ENCODE data around the gene BSPRY. TPM values are rescaled to one million over a fixed set of nuclear protein-coding genes. Genes with fewer than 3 reads are reported as not detected.

Gene BSPRY
- total and polyA plus RNA-seq, 2 of the 13 experiments (the other 11 are each of a cell fraction or from before 2014, with no cell fraction given) = 0.09 to 0.26 TPM

GRCh38 chr9:113356686-113357292 lies 7.4 kb downstream of the BSPRY start:
- H3K9me3 ChIP-seq (ENCODE audit: low read length) = no peaks in the 10 kb centered on the region
- no peak overlapping the region for H3K27ac ChIP-seq (ENCODE audit: extremely low read length, insufficient read depth, low read length)
- H3K4me2 ChIP-seq (ENCODE audit: low read depth, low read length) = no peak overlapping the region
- ChIA-PET POLR2A (interaction anchor here (0.6 to 1.6 kb wide), 4 partner anchors 16 to 593 kb away, joined by 3 to 7 read pairs (median 4); partner anchors contain the start of genes C9orf43 and POLE3), CTCF (ENCODE audit: low intra/inter-chr PET ratio, low total read pairs) (interaction anchor here (1.8 kb wide), 1 partner anchor 50 kb away, joined by 7 read pairs; no protein-coding TSS in a partner anchor)
- H3K36me3 ChIP-seq (replicated peaks in 1 of 2; ENCODE audit: control insufficient read depth in 1 of 2, insufficient read depth in 2 of 2, low read length in 2 of 2) = no peaks in the 10 kb centered on the region
- FAIRE-seq = no peak
- no peak for TF ChIP-seq ZNF350 (CRISPR knock-in tag; IDR thresholded peaks at IDR 0.05; ENCODE audit: borderline replicate concordance, low read depth)
- TF ChIP-seq ZKSCAN1 (IDR thresholded peaks at IDR 0.05; ENCODE audit: low read length) = no peak
- no peak for TF ChIP-seq AGO1 (IDR thresholded peaks at IDR 0.05; ENCODE audit: low read depth, low read length, poor library complexity, severe bottlenecking)
- no peak for TF ChIP-seq ZNF746 (CRISPR knock-in tag; IDR thresholded peaks at IDR 0.05)
- TF ChIP-seq GPN1 (CRISPR knock-in tag; IDR thresholded peaks at IDR 0.05; ENCODE audit: borderline replicate concordance) = no peak
- no peak for TF ChIP-seq ZNF441 (CRISPR knock-in tag; IDR thresholded peaks at IDR 0.05; ENCODE audit: borderline replicate concordance)
- H3K79me2 ChIP-seq (ENCODE audit: insufficient read depth, low read length) = no peaks in the 10 kb centered on the region
- no TSS peak for BruUV-seq (replicated peaks)
- in situ Hi-C loops (cut with HindIII; ENCODE audit: extremely low pct_ligation_motif_present, low pct_unique_long_range_greater_than_20kb) (no loop called here), intact Hi-C loops (cut with micrococcal nuclease; ENCODE audit: unreplicated experiment) (loop anchor here (5.0 kb wide), 1 partner anchor 301 kb away; no protein-coding TSS in a partner anchor)
- H4K20me1 ChIP-seq (ENCODE audit: insufficient read depth, low read length) = no peaks in the 10 kb centered on the region
- H3K9ac ChIP-seq (ENCODE audit: insufficient read depth, low read depth, low read length) = no peak overlapping the region
- no peak for DNase-seq (ENCODE audit: low spot score)
- no peak for ATAC-seq
- no peaks in the 10 kb centered on the region; a peak in 1 of 5 replicates for H3K27me3 ChIP-seq (ENCODE audit: control insufficient read depth in 1 of 2, insufficient read depth in 2 of 2, low read length in 2 of 2)
- WGBS (ENCODE audit: low lambda C conversion rate) = 62% methylated on average over 7 of the region's 7 CpGs
- H2AFZ ChIP-seq (ENCODE audit: low read length) = no peak overlapping the region
- peaks cover 17% of the 10 kb centered on the region for H3K4me1 ChIP-seq (ENCODE audit: insufficient read depth, low read length)
- H3K4me3 ChIP-seq (replicated peaks in 1 of 3; ENCODE audit: insufficient read depth in 1 of 3, low read depth in 2 of 3, low read length in 3 of 3) = no peak overlapping the region

GRCh38 chr9:113359385-113359784 lies 10.0 kb downstream of the BSPRY start:
- H4K20me1 ChIP-seq (ENCODE audit: insufficient read depth, low read length) = no peaks in the 10 kb centered on the region
- ChIA-PET POLR2A (interaction anchor here (1.0 kb wide), 1 partner anchor 51 kb away, joined by 4 read pairs; the partner anchor contains the start of genes C9orf43 and POLE3), CTCF (ENCODE audit: low intra/inter-chr PET ratio, low total read pairs) (no interaction called here)
- H2AFZ ChIP-seq (ENCODE audit: low read length) = no peak overlapping the region
- in situ Hi-C loops (cut with HindIII; ENCODE audit: extremely low pct_ligation_motif_present, low pct_unique_long_range_greater_than_20kb) (no loop called here), intact Hi-C loops (cut with micrococcal nuclease; ENCODE audit: unreplicated experiment) (loop anchor here (5.0 kb wide), 1 partner anchor 298 kb away; no protein-coding TSS in a partner anchor)
- ATAC-seq (no peak), FAIRE-seq (no peak), DNase-seq (ENCODE audit: low spot score) (no peak)
- H3K4me2 ChIP-seq (ENCODE audit: low read depth, low read length) = no peak overlapping the region
- H3K36me3 ChIP-seq (replicated peaks in 1 of 2; ENCODE audit: control insufficient read depth in 1 of 2, insufficient read depth in 2 of 2, low read length in 2 of 2) = no peaks in the 10 kb centered on the region
- H3K4me1 ChIP-seq (ENCODE audit: insufficient read depth, low read length) = peaks cover 9% of the 10 kb centered on the region
- H3K27ac ChIP-seq (ENCODE audit: extremely low read length, insufficient read depth, low read length) = no peak overlapping the region
- peaks cover 0 to 6% of the 10 kb centered on the region in 2 experiments; a peak in 2 of 5 replicates for H3K27me3 ChIP-seq (ENCODE audit: control insufficient read depth in 1 of 2, insufficient read depth in 2 of 2, low read length in 2 of 2)
- no TSS peak for BruUV-seq (replicated peaks)
- no peaks in the 10 kb centered on the region for H3K9me3 ChIP-seq (ENCODE audit: low read length)
- no peaks in the 10 kb centered on the region for H3K79me2 ChIP-seq (ENCODE audit: insufficient read depth, low read length)
- no peak overlapping the region for H3K9ac ChIP-seq (ENCODE audit: insufficient read depth, low read depth, low read length)
- TF ChIP-seq JARID2 (CRISPR knock-in tag; IDR thresholded peaks at IDR 0.05; ENCODE audit: insufficient replicate concordance) (no peak), PREB (CRISPR knock-in tag; IDR thresholded peaks at IDR 0.05) (no peak), CEBPG (CRISPR knock-in tag; IDR thresholded peaks at IDR 0.05) (no peak), ATRX (CRISPR knock-in tag; IDR thresholded peaks at IDR 0.05; ENCODE audit: borderline replicate concordance) (no peak), SYNCRIP (IDR thresholded peaks at IDR 0.05; ENCODE audit: insufficient read depth, low read depth, low read length) (no peak), ZNF672 (CRISPR knock-in tag; IDR thresholded peaks at IDR 0.05) (no peak)
- H3K4me3 ChIP-seq (replicated peaks in 1 of 3; ENCODE audit: insufficient read depth in 1 of 3, low read depth in 2 of 3, low read length in 3 of 3) = no peak overlapping the region
- WGBS (ENCODE audit: low lambda C conversion rate) = 0% methylated on average over 1 of the region's 1 CpG
